Measurements from ENCODE around the gene SPINK4. TPM values are rescaled to one million over a fixed set of nuclear protein-coding genes. Genes with fewer than 3 reads are reported as not detected.
A peak's percentile ranks its signal among the peaks of the same experiment; 100 is the strongest.

Gene SPINK4
- total RNA-seq, 2 donors from 2014 or later = not detected

DNA sequence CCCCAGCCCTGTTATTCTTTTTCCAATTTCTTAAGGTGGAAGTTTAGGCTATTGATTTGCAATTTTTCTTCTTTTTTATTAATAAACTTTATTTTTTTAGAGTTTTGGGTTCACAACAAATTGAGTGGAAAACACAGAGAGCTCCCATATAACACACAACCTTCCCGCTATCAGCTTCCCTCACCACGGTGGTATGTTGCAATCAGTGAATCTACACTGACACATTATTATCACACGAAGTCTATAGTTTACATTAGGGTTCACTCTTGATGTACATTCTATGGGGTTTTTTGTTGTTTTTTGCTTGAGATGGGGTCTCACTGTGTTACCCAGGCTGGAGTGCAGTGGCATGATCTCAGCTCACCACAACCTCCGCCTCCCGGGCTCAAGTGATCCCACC is 45.5 kb downstream of the SPINK4 start:
- intact Hi-C loops (cut with DNase I) = no loop called here

DNA sequence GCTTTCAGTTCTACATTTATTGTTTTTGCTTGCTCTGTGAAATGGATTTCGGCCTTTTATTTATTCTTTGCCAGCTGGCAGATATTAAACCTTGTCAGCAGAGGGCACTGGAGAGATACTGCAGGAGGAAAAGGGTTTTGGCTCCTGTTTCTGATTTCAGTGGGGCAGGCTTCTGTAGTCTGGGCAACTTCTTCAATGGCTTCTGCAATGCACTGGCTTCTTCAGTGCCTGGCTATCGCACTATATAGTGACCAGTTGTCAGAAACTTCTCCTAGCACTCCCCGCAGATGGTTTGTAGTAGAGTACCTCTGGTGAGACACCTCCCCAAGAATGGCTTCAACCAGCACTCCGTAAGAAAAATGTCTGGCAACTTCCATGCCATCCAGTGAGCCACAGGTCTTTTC is 47.1 kb downstream of the SPINK4 start:
- no peak for DNase-seq (ENCODE audit: low spot score)
- intact Hi-C loops (cut with DNase I) = no loop called here

More for the DNA sequence above, 45.5 kb downstream of the SPINK4 start:
- DNase-seq (ENCODE audit: low spot score) = no peak

DNA sequence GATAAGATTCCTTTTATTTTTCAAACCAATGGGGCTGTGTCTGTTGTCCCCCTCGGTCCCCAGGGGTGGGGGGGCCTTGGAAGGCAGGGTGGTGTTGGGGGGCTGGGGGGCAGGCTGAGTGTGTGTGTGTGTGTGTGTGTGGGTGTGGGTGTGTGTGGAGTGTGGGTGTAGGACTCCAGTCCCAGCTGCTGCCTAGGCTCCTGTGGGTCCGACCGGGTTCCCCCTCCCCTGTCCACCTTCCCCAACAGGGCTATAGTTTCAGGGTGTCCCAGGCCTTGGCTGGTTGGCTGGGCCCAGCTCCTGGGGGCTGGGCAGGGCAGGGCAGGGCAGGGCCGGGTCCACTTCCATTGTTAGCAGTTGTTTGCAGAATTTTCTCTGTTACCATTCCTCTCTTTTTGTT is 48.3 kb downstream of the SPINK4 start:
- DNase-seq (ENCODE audit: low spot score) = no peak

DNA sequence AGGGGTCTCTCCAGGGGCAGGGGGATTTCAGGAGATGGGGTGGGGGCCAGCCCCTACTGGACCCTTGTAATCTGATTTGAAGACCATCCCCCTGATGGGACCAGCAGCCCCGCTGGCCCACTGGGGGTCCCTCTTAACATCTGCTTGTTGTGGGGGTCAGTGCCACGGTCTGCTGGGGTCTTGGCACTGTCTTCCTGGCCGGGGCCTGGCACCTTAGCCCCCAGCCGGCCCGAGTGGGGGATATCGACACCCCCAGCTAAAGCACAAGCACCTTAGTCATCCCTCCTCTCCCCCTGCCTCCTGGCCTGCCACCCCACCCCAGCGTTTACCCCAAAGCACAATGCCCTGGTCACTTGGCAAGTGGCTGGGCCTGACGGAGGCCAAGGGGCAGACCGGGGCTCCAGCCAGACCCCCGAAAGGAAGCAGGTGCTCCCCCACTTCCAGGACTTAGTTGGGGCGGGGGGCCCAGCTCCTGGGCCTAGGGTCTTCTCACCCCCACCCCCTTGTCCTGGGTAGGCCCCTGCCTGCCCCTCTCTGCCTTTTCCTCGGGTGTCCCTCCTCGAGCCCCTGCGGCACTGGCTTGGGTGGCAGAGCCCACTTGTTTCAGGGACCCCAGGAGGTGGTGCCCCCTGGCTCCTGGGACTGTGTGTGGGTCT is 49.0 kb downstream of the SPINK4 start:
- intact Hi-C loops (cut with DNase I) = no loop called here
- DNase-seq (ENCODE audit: low spot score) = no peak

More for the DNA sequence above, 48.3 kb downstream of the SPINK4 start:
- intact Hi-C loops (cut with DNase I) = no loop called here

DNA sequence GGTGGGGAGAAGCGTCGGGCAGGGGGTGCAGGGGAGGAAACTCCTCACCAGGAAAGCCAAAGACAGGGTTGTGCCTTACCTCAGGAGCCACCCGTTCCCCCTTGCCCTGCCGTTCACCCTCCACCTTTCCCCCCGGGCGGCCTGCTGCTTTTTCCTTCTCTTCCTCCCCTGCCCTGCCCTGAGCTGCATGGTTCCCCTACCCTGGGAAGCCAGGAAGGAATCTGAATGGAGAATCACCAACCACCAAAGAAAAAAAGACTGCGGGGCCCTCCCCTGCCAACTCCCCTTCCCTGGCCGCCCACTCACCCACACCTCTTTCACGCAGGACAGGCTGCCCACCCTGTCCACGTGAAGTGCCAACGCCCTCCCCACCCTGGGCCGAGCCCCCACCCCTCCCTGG is 49.5 kb downstream of the SPINK4 start:
- no peak for DNase-seq (ENCODE audit: low spot score)

DNA sequence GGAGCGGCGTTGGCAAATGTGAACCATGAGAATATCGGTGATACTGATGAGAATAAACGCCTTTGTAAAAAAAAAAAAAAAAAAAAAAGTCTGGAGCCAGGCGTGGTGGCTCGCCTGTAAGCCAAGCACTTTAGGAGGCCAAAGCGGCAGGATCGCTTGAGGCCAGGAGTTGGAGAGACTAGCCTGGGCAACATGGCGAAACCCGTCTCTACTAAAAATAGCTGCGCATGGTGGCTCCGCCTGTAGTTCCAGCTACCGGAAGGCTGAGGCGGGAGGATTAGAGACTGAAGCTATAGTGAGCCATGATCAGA is 49.9 kb downstream of the SPINK4 start:
- DNase-seq (ENCODE audit: low spot score) = no peak
- intact Hi-C loops (cut with DNase I) = no loop called here

More for the DNA sequence above, 49.5 kb downstream of the SPINK4 start:
- intact Hi-C loops (cut with DNase I) = no loop called here

DNA sequence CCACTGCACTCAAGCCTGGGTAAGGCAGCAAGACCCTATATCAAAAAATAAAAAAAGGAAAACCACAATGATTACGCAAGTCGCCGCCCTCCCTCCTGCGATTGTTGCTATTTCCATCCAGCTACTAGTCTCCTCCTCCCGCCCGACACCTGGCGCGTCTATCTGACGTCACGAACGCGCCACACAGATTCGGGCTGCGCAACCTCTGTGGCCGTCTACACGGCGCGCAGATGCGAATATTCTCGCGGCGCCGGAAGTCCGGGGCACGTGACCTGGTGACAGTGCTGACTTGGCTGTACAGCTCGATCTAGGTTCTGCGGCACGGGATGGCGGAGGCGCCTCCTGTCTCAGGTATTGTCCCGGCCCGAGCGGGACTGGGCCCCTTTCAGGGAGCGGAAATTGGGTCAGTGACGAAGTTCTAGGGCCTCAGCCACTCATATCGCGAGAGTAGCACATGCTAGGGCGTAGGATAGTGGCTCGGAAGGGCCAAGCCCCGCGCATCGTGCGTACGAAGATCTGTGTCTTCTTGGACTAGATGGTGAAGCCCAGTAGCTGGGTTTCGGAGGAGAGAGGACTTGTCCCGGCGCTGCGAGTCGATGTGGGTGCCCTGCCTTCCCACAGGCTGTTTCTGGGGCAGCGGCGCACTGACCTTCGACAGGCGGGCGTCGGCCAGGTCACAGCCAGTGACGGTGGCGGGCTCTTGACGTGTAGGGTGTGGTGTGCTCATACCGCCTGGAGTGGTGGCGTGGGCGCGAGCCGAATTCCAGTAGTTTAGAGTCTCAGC is 50.5 kb downstream of the SPINK4 start, which contains the start of gene NFX1:
Gene NFX1 (plus strand): TSS at position 270 of the 784 bp plus-strand sequence. CDS start 57 bp downstream, at position 327.
- intact Hi-C loops (cut with DNase I) = no loop called here
- peak; percentile 99 for DNase-seq (ENCODE audit: low spot score)

DNA sequence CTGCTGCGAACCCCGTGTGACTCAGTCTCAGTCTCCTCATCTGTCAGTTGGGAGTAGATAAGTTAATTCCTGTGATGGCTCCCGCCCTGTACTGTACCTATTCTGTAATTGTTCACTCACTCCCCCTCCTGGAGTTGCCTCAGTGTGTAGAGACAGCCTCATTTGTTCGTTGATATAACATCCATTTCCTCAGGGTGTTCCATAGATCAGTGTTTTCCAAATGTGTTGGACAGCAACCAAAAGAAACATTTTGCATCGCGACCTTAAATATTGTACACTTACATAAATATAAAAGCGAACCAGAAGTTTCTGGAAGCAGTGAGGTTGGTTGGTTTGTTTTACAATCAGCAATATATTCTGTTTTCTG is 51.0 kb downstream of the SPINK4 start:
- intact Hi-C loops (cut with DNase I) = no loop called here
- DNase-seq (ENCODE audit: low spot score) = no peak

DNA sequence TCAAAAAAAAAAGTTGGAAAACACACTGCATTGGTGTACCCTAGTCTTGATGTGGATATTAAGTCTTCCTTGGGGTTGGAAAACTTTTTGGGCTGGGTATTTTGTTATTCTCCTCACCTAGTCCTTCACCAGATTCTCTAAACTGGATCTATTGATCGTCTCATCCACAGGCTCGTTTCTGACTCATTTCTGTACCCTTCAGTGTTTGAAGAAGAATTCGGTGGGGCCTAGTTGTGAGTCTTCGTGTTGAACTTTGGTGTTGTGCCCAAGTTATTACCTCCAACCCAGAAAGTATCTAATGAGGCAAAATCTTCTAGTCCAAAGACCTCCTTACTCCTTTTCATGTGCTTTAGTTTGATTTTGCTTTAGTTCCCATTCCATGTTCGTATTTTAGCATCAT is 51.9 kb downstream of the SPINK4 start:
- intact Hi-C loops (cut with DNase I) = loop anchor here in 1 of 2 donors (1.0 kb wide), 1 partner anchor 33 kb away; no protein-coding TSS in a partner anchor
- no peak for DNase-seq (ENCODE audit: low spot score)

DNA sequence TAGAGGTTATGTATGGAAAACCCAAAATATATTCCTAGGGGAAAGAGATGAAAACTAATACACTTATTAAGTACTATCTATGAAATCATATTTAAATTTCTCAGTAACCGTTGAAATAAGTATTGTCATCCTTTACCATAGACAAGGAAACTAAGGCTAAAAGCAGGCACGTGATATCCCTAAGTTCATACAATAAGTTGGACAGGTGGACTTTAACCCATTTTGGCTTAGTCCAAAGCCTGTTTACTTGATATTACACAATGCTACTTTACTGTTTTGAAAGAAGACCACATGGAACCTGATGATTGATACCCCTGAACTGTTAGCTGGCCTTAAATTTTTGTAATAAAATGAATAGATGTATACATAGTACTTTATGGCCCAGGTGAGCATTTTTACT is 53.8 kb downstream of the SPINK4 start:
- intact Hi-C loops (cut with DNase I) = no loop called here
- DNase-seq (ENCODE audit: low spot score) = no peak

DNA sequence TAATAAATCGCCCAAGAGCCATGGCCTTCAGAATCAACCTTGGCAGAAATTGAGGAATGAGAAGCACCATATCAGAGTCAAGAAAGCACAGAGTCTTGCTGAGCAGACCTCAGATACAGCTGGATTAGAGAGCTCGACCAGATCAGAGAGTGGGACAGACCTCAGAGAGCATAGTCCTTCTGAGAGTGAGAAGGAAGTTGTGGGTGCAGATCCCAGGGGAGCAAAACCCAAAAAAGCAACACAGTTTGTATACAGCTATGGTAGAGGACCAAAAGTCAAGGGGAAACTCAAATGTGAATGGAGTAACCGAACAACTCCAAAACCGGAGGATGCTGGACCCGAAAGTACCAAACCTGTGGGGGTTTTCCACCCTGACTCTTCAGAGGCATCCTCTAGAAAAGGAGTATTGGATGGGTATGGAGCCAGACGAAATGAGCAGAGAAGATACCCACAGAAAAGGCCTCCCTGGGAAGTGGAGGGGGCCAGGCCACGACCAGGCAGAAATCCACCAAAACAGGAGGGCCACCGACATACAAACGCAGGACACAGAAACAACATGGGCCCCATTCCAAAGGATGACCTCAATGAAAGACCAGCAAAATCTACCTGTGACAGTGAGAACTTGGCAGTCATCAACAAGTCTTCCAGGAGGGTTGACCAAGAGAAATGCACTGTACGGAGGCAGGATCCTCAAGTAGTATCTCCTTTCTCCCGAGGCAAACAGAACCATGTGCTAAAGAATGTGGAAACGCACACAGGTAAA is 54.9 kb downstream of the SPINK4 start:
- DNase-seq (ENCODE audit: low spot score) = no peak
- intact Hi-C loops (cut with DNase I) = no loop called here

DNA sequence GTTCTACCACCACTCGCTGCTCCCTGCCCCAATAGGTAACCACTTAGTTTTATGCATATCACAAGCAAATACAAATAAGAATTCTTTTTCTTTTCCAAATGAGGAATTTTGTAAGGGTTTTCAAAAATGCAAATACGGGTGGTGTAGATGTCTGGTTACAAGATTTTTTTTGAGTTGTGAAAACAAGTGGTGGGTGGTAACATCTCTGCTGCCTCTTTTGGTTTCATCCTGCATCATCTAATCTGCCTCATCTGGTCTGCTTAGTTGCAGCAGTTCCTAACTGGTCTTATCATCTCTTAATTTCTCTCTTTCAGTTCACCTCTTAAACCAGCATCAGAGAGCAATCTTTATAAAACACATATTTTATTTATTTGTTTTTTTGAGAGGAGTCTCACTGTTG is 55.6 kb downstream of the SPINK4 start:
- intact Hi-C loops (cut with DNase I) = no loop called here
- DNase-seq (ENCODE audit: low spot score) = no peak

DNA sequence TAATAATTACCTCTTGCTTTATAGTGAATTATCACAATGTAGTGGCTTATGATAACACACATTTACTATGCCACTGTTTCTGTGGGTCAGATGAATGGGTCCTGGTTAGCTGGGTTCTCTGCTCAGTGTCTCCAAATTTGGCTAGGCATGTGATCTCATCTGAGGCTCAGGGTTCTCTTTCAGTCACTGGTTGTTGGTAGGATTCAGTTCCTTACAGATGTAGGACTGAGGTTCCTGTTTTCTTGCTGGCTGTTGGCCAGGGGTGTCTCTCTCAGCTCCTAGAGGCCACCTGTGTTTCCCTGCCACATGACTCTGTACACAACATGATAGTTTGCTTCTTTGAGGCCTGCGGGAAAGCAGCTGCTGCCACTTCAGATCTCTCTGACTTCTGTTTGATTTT is 57.5 kb downstream of the SPINK4 start:
- intact Hi-C loops (cut with DNase I) = no loop called here
- DNase-seq (ENCODE audit: low spot score) = no peak

Other genes with a start within 250 kb of the SPINK4 start
- 10 to 100 TPM; 20.2 to 20.9 TPM for gene APTX, start 238.5 kb upstream of the SPINK4 start, total RNA-seq
- 10 to 100 TPM; 71.8 to 83.1 TPM for gene DNAJA1, start 214.9 kb upstream of the SPINK4 start, total RNA-seq
- gene SMU1, start 163.5 kb upstream of the SPINK4 start, total RNA-seq = 10 to 100 TPM; 15.8 to 16.8 TPM
- 100 to 1,000 TPM in 1 of 2 donors, 10 to 100 TPM in 1; 76.8 to 107 TPM for gene B4GALT1, start 72.8 kb upstream of the SPINK4 start, total RNA-seq
- 100 to 1,000 TPM in 1 of 2 donors, 10 to 100 TPM in 1; 73.8 to 103 TPM for gene BAG1, start 24.5 kb downstream of the SPINK4 start, total RNA-seq
- gene CHMP5, start 24.9 kb downstream of the SPINK4 start, total RNA-seq = 10 to 100 TPM; 54.2 to 61.7 TPM
- 10 to 100 TPM; 30.1 to 37.2 TPM for gene NFX1, start 50.3 kb downstream of the SPINK4 start, total RNA-seq
- 1 to 10 TPM; 4.6 TPM for gene AQP7, start 162.4 kb downstream of the SPINK4 start, total RNA-seq
- gene AQP3, start 207.4 kb downstream of the SPINK4 start, total RNA-seq = 1 to 10 TPM; 5.5 to 8.4 TPM
- 10 to 100 TPM; 20.9 to 24.8 TPM for gene NOL6, start 233.8 kb downstream of the SPINK4 start, total RNA-seq

All from posterior vena cava (tissue), 2 donors.